Ectodermal cell (in vitro differentiated cells): Measurements from ENCODE around the gene RUFY2.

ENCODE experiments used
- H3K27ac ChIP-seq: 2 replicates; pipeline ENCODE4 v1.7.0; 2013; ENCODE audit warnings: mild to moderate bottlenecking, low read depth, low read length; ENCODE audit not compliant: insufficient read depth, poor library complexity, severe bottlenecking
- H3K27me3 ChIP-seq: 2 replicates; pipeline ENCODE4 v1.7.0; 2013; ENCODE audit warnings: mild to moderate bottlenecking, low read length; ENCODE audit not compliant: insufficient read depth, control insufficient read depth, poor library complexity, severe bottlenecking
- H3K36me3 ChIP-seq: one replicate; pipeline ENCODE4 v1.7.0; 2013; ENCODE audit warnings: low read length; ENCODE audit not compliant: control insufficient read depth, insufficient read depth
- H3K4me1 ChIP-seq: one replicate; pipeline ENCODE4 v1.7.0; 2013; ENCODE audit warnings: low read length; ENCODE audit not compliant: control insufficient read depth, insufficient read depth
- H3K4me3 ChIP-seq: 2 replicates; pipeline ENCODE4 v1.7.0; 2013; ENCODE audit warnings: low read depth, low read length, control low read depth; ENCODE audit not compliant: insufficient read depth
- H3K9me3 ChIP-seq: 2 replicates; pipeline ENCODE4 v1.7.0; 2013; ENCODE audit warnings: mild to moderate bottlenecking, low read length, moderate library complexity; ENCODE audit not compliant: control insufficient read depth
- WGBS, 2 experiments: methylation state at CpG; one replicate each; pipeline ENCODE4 v1.1.7; 2013; ENCODE audit warnings: missing lambda C conversion rate in 2 of 2; 5-methylcytosine and 5-hydroxymethylcytosine counted together

RUFY2 gene

DNA sequence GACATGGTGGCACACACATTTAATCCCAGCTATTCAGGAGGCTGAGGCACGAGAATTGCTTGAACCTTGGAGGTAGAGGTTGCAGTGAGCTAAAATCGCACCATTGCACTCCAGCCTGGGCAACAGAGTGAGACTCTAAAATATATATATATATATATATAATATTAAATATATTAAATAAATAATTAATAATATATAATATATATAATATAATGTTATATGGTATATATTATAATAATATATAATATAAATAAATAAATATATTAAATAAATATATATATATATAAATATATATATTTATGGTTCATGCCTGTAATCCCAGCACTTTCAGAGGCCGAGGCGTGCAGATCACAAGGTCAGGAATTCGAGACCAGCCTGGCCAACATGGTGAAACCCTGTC lies 40.5 kb downstream of the RUFY2 start:
- Histone ChIP-seq H3K4me1 (no peaks in the 10 kb centered on the region), H3K27ac (no peak overlapping the region), H3K4me3 (no peak overlapping the region), H3K27me3 (no peaks in the 10 kb centered on the region), H3K9me3 (no peaks in the 10 kb centered on the region), H3K36me3 (peaks cover 17% of the 10 kb centered on the region)
- 96 to 99% methylated on average over 4 of the region's 5 CpGs for WGBS, 2 experiments

DNA sequence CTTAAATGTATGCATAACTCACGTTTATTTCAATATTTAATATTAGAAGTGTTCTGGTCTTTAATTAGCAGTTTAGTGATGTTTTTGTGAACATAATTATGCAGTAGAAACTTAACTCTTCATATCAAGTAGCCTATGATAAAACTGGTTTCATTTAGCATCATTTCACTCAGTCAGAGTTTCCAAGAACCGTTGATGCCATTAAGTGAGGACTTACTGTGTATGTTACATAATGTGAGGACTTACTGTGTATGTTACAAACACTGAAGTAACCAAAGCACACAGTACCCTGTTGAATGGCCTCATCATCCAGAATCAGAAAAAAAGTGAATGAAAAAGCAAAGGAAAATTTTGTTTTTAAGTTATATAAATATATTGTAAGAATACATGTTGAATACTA lies 41.5 kb downstream of the RUFY2 start:
- Histone ChIP-seq H3K36me3 (peaks cover 18% of the 10 kb centered on the region), H3K4me1 (no peaks in the 10 kb centered on the region), H3K27ac (no peak overlapping the region), H3K4me3 (no peak overlapping the region), H3K27me3 (no peaks in the 10 kb centered on the region), H3K9me3 (no peaks in the 10 kb centered on the region)
- 94% methylated on average over 2 of the region's 2 CpGs; no CpG with 5 or more reads in 1 of the 2 experiments for WGBS, 2 experiments

DNA sequence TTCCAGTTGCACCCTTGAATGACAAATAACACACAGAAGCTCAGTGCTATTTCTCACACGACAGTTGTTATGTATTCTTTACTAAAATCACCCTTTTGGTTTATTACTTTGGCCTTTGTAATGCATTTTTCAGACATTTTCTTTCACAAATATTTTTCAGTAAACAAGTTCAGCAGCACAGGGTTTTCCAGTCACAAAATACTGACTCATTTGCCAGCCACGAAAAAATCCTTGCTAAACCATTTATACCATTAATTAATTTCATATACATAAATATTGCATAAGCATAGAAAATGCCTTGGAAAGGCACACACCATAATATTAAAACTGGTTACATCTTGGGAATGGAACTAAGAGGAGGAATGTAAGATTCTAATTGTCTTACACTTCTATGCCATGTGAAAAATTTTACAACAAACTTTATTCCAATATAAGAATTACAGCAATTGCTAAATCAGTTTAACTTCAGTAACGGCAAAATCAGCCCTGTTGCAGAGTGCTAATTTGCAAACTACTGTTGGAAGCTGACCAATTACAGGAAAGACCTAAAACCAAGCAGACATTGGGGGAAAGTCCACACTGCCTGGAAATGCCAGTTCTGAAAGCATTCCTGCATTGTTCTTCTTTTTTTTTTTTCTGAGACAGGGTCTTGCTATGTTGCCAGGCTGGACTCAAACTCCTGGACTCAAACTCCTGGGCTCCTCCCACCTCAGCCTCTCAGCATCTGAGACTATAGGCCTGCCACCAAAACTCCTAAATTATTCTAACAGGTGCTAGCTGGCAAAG lies 42.8 kb downstream of the RUFY2 start:
- Histone ChIP-seq H3K4me1 (no peaks in the 10 kb centered on the region), H3K9me3 (no peaks in the 10 kb centered on the region), H3K4me3 (no peak overlapping the region), H3K36me3 (peaks cover 19% of the 10 kb centered on the region), H3K27ac (no peak overlapping the region), H3K27me3 (no peaks in the 10 kb centered on the region)
- WGBS, 2 experiments = 89 to 95% methylated on average over 2 to 3 of the region's 3 CpGs

DNA sequence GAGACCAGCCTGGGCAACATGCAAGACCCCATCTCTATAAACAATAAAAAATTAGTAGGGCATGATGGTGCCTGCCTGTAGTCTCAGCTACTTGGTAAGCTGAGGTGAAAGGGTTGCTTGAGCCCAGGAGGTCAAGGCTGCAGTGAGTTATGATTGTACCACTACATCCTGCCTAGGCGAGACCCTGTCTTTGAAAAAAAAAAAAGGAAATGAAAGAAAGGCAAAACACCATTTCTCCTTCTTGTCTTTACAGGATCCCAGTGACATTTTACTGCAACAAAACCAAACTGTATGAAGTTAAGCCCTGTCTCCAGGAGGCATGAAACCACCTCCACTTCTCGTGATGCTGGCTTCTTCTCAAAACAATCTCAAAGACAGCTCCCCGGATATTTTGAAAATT lies 44.5 kb downstream of the RUFY2 start:
- Histone ChIP-seq H3K36me3 (peaks cover 16% of the 10 kb centered on the region), H3K9me3 (no peaks in the 10 kb centered on the region), H3K27me3 (no peaks in the 10 kb centered on the region), H3K4me1 (no peaks in the 10 kb centered on the region), H3K4me3 (no peak overlapping the region), H3K27ac (no peak overlapping the region)
- WGBS, 2 experiments = 98 to 100% methylated on average over 2 to 3 of the region's 3 CpGs

DNA sequence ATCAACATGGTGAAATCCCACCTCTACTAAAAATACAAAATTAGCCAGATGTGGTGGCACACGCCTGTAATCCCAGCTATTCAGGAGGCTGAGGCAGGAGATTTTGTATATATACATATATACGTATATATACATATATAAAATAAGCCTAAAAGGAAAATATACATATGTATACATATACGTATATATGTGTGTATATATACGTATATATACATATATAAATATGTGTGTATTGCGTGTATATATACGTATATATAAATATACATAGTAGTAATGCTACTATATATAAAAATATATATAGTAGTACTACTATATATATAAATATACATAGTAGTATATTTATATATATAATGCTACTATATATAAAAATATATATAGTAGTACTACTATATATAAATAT lies 47.9 kb downstream of the RUFY2 start:
- Histone ChIP-seq H3K27me3 (no peaks in the 10 kb centered on the region), H3K9me3 (no peaks in the 10 kb centered on the region), H3K4me3 (no peak overlapping the region), H3K27ac (no peak overlapping the region), H3K4me1 (no peaks in the 10 kb centered on the region), H3K36me3 (peaks cover 25% of the 10 kb centered on the region)
- WGBS, 2 experiments = no CpG with 5 or more reads among the region's 6 CpGs

DNA sequence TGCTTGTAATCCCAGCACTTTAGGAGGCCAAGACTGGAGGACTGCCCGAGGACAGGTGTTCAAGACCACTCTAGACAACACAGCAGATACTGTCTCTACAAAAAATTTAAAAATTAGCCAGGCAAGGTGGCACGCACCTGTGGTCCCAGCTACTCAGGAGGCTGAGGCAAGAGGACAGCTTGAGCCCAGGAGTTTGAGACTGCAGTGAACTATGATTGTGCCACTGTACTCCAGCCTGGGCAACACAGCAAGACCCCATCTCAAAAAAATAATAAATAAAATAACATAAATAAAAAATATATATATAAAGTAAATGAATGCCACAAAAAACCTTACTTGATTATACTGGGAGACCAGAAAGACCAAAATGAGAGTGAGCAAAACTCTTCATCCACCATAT lies 53.5 kb downstream of the RUFY2 start:
- WGBS, 2 experiments = 92 to 94% methylated on average over 2 of the region's 2 CpGs
- H3K4me3 ChIP-seq = no peak overlapping the region
- peaks cover 18% of the 10 kb centered on the region for H3K36me3 ChIP-seq
- no peaks in the 10 kb centered on the region for H3K27me3 ChIP-seq
- no peak overlapping the region for H3K27ac ChIP-seq
- no peaks in the 10 kb centered on the region for H3K9me3 ChIP-seq
- H3K4me1 ChIP-seq = no peaks in the 10 kb centered on the region

DNA sequence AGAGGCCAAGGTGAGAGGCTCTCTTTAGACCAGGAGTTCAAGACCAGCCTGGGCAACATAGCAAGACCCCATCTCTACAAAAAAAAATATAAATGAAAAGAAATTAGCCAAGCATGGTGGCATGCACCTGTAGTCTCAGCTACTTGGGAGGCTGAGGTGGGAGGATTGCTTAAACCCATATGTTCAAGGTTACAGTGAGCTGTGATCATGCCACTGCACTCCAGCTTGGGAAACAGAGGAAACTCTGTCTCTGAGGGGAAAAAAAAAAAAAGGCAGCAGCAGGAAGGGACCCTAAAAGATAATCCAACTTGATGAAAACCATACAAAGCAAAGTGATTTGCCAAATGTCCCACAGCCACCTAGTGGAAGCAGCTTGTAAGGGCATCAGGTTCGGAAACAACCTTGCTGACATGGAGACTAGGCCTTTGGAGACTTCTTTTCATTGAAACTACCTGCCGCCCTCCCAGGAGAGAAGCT lies 58.8 kb downstream of the RUFY2 start:
- 31 to 34% methylated on average over 2 of the region's 2 CpGs for WGBS, 2 experiments
- Histone ChIP-seq H3K36me3 (peaks cover 27% of the 10 kb centered on the region), H3K4me3 (no peak overlapping the region), H3K27ac (no peak overlapping the region), H3K4me1 (no peaks in the 10 kb centered on the region), H3K9me3 (no peaks in the 10 kb centered on the region), H3K27me3 (no peaks in the 10 kb centered on the region)

DNA sequence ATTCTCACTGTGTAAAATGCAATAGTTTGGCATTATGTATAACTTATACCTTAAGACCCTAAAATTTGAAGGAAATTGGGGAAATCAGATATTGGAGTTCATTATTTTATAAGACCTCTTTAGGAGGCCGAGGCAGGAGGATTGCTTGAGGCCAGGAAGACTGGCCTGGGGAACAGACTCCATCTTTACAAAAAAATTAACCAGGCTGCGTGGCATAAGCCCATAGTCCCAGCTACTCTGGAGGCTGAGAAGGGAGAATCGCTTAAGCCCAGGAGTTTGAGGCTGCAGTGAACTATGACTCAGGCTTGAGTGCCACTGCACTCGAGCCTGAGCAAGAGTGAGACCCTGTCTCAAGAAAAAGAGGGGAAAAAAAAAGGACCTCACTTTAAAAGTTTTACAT lies 60.3 kb downstream of the RUFY2 start:
- Histone ChIP-seq H3K27ac (no peak overlapping the region), H3K4me1 (no peaks in the 10 kb centered on the region), H3K27me3 (no peaks in the 10 kb centered on the region), H3K9me3 (no peaks in the 10 kb centered on the region), H3K4me3 (no peak overlapping the region), H3K36me3 (peaks cover 30% of the 10 kb centered on the region)
- WGBS, 2 experiments = 85 to 86% methylated on average over 4 of the region's 4 CpGs

DNA sequence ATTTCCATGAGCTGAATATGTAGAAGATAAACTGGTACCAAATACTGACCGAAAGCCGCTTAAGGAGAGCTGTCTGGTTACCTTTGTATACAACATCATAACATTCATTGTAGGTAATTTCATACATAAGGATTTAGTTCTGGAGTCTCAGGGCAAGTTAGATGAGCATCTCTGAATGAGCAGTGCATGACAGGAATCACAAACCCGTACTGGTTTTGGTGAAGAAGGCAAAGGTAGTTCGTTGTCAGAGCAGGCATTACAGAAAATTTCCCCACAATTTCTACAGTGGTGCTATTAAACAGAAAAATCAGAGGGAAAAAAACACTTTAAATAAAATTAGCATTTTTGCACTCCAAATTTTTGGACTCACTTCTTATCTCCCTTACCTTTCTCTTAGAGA lies 61.5 kb downstream of the RUFY2 start:
- no peaks in the 10 kb centered on the region for H3K27me3 ChIP-seq
- no peaks in the 10 kb centered on the region for H3K4me1 ChIP-seq
- H3K36me3 ChIP-seq = peaks cover 42% of the 10 kb centered on the region
- H3K9me3 ChIP-seq = no peaks in the 10 kb centered on the region
- 85 to 99% methylated on average over 2 to 4 of the region's 4 CpGs for WGBS, 2 experiments
- H3K4me3 ChIP-seq = no peak overlapping the region
- no peak overlapping the region for H3K27ac ChIP-seq

DNA sequence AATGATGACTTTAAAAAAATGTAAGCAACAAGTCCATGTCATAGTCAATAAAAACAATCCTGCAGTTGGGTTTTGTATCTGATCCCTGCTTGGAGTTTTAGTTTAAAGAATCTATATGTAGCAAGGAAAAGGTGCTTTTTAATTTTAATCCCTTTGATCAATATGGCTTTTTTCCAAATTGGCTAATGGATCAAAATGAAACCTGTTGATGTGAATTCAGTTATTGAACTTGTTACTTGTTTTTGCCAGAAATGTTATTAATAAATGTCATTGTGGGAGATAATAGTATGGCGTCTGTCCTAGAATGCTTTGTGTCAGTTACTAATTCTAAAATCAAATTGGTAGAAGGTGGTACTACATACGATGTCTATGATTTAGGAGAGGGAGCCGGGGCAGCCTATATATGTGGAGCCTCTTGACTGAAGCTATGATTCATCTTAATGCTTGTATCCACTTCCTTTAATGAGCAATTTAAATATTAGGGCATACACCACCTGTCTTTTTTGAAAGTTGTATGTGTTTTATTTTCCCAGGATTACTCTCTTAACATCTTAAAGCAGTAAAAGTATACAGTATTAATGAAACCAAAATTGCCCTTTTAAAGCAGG lies 64.1 kb downstream of the RUFY2 start:
- 92 to 96% methylated on average over 3 of the region's 3 CpGs for WGBS, 2 experiments

More for the DNA sequence above, 64.1 kb downstream of the RUFY2 start:
- H3K27ac ChIP-seq = no peak overlapping the region
- no peak overlapping the region for H3K4me3 ChIP-seq
- H3K9me3 ChIP-seq = no peaks in the 10 kb centered on the region
- no peaks in the 10 kb centered on the region for H3K27me3 ChIP-seq
- H3K36me3 ChIP-seq = peaks cover 65% of the 10 kb centered on the region
- no peaks in the 10 kb centered on the region for H3K4me1 ChIP-seq
